Astrocyte of the spinal cord (primary cell): Measurements from ENCODE around the gene GJB3.

ENCODE experiments used
- DNase-seq: peaks from one replicate; pipeline ENCODE4 v3.0.0; 2011; ENCODE audit warnings: low read depth, low spot score
- H3K4me3 ChIP-seq: 2 replicates; pipeline ENCODE4 v1.5.1; 2011; ENCODE audit warnings: low read depth, mild to moderate bottlenecking, low read length, moderate library complexity
- in situ Hi-C: cut with HindIII; loops from 2 replicates; pipeline ENCODE4 v1.10.0; 2017; ENCODE audit warnings: low sequenced_read_pairs
- TF ChIP-seq, protein P1 (sequence below): IDR thresholded peaks from 2 replicates; pipeline ENCODE4 v1.5.1; 2012; ENCODE audit warnings: low read depth, mild to moderate bottlenecking, low read length, inconsistent platforms

The GJB3 gene

DNA sequence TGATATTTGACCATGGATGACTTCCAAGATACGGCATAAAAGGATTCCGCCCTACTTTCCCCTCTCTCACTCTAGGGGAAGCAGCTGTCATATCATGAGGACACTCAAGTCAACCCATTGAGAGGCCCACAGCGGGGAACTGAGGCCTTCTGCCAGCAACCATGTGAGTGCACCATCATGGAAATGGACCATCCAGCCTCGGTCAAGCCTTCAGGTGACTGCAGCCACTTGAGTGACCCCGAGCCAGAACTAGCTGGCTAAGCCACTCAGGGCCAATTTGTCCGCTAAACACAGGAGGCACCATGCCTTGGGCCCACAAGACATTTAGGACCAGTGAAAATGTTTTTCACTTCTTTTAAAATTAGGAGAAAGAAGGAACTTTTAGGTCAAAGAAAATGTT, 37.2 kb upstream of the GJB3 start:
- TF ChIP-seq, protein P1, sequence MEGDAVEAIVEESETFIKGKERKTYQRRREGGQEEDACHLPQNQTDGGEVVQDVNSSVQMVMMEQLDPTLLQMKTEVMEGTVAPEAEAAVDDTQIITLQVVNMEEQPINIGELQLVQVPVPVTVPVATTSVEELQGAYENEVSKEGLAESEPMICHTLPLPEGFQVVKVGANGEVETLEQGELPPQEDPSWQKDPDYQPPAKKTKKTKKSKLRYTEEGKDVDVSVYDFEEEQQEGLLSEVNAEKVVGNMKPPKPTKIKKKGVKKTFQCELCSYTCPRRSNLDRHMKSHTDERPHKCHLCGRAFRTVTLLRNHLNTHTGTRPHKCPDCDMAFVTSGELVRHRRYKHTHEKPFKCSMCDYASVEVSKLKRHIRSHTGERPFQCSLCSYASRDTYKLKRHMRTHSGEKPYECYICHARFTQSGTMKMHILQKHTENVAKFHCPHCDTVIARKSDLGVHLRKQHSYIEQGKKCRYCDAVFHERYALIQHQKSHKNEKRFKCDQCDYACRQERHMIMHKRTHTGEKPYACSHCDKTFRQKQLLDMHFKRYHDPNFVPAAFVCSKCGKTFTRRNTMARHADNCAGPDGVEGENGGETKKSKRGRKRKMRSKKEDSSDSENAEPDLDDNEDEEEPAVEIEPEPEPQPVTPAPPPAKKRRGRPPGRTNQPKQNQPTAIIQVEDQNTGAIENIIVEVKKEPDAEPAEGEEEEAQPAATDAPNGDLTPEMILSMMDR = no peak
- no peak overlapping the region for H3K4me3 ChIP-seq
- in situ Hi-C loops = no loop called here
- no peak for DNase-seq

DNA sequence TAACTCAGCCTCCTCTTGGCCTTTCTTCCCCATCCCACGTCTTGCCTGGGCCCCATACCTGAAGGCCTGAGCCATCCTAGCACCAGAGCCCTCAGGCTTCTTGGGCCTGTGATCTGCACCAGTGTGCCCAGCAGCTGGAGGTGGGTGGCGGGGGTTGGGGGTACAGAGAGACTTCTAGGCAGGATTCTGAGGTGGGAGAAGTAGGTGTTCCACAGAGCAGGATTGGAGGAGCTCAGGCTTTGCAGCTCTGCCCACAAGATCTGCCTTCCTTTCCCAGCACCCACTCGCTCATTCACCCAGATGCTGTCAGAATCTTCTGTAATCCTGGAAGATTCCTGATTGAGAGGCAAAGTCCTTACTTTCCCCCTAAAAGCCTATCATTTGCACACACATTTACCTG, 36.2 kb upstream of the GJB3 start:
- H3K4me3 ChIP-seq = no peak overlapping the region
- in situ Hi-C loops = no loop called here
- TF ChIP-seq, protein P1 = no peak
- no peak for DNase-seq

DNA sequence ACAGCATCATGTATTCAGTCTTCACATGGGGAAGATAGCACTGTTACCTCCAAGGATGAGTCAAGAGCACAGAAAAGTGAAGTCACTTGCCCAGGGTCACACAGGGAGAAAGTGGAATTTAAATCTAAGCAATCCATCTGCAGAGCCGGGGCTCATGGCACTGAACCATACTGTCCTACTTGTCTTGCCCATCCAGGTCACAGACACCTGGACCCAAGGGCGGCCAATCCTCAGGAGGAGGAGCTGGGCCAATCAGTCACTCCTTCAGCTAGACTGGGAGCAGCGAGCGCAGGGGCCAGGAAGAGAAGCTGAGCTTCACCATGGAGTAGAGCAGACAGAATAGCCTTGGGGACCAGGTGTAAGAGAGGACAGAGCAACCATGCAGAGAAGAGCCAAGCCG, 35.3 kb upstream of the GJB3 start:
- TF ChIP-seq, protein P1 = no peak
- DNase-seq = no peak
- H3K4me3 ChIP-seq = no peak overlapping the region
- in situ Hi-C loops = no loop called here

DNA sequence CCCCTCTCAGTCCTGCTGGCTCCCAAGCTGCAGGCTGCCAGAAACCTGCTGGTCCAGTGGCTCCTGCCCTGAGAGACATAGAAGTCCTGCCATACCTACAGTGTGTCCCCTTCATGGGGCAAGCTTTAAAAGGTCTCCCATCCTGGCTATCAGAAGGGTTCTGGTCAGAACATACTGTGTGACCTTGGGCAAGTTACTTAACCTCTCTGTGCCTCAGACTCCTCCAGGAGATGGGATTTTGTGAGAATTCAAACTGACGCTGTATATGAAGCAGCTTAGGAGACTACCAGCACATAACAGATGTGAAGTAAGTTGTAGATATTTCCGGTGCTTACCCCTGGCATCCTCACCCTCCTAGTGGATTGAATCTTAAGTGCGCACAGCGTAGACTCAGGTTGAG, 34.9 kb upstream of the GJB3 start:
- TF ChIP-seq, protein P1 = no peak
- no peak overlapping the region for H3K4me3 ChIP-seq
- in situ Hi-C loops = no loop called here
- no peak for DNase-seq

DNA sequence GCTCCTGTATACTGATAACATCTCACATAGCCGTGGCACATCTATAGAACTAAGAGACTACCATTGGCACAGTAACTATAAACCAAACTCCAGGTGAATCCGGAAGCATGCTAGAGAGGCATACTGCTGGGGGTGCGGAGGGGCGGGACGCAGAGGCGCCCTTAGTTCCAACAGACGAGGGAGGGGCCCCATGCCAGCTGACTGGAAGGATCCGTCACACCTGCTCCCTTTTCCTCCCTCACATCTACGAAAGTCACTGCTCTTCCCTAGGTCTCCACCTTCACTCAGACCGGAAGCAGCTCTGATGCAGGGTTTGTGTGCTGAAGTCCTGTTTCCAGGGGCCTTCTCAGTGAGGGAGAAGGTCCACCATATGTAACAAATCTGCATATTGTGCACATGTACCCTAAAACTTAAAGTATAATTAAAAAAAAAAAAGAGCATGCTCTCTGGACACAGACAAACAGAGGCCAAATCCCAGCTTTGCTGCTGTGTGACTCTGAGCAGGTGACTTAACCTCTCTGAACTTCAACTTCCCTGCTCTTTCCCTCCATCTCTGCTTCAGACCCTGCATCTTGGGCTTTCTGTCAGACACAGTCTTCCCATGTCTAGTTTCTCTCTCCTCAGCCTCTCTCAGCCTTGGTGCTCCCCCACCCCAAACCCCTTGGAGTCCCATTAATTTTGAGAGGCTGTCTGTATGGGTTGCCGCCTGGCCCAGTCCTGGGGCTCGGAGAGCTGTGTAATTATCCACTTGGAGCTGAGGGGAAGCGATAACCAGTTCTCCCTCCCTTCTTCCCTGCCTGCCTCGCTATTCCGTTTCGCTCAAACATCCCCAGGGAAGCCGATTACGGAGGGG, 34.0 kb upstream of the GJB3 start:
- TF ChIP-seq, protein P1 = no peak
- in situ Hi-C loops = no loop called here
- no peak overlapping the region for H3K4me3 ChIP-seq
- DNase-seq = no peak

DNA sequence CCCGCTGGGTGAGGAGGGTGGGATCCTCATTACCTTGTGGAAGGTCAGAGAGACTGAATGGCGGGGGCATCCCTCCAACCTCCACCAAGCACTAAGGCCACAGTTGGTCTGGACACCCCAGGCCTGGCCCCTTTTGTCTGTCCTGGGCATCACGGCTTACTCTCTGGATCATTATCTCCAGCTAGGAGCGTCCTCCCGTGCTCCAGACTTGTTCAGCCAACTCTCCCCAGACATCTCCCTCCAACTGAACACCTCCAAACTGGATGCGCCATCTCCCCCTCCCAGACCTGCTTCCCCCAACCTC, 33.4 kb upstream of the GJB3 start:
- in situ Hi-C loops = no loop called here
- no peak overlapping the region for H3K4me3 ChIP-seq
- TF ChIP-seq, protein P1 = no peak
- DNase-seq = no peak
